ENCODE data around the gene SEC23IP. TPM values are rescaled to one million over a fixed set of nuclear protein-coding genes. Genes with fewer than 3 reads are reported as not detected.
"Not testable (repeated sequence)": the region's sequence is repeated elsewhere in the genome, so short reads cannot be mapped to it uniquely, and the experiment has no call there.

Gene SEC23IP
- total RNA-seq, result 22.3 TPM
- long read RNA-seq, full-length matches to known transcripts, result 5 of 22 reads
- long read RNA-seq, partial matches to known transcripts, result 9 of 22 reads
- long read RNA-seq, other reads (novel, unspliced or antisense), result 8 of 22 reads

- DNase-seq, result peak; percentile 97
- peak; percentile 99 for ATAC-seq
- intact Hi-C loops (cut with micrococcal nuclease), result no loop called here
These were observed at the start of gene SEC23IP for GRCh38 chr10:119892188-119893065. Gene SEC23IP, plus strand, starts transcription at chr10:119892730. Its CDS starts 53 bp downstream, at chr10:119892783.

- no peak for DNase-seq
These were observed 46.9 kb upstream of the SEC23IP start for GRCh38 chr10:119845656-119846055.

GRCh38 chr10:119849031-119849789 is 43.3 kb upstream of the SEC23IP start:
- no peak for ATAC-seq
- no peak for DNase-seq
- intact Hi-C loops (cut with micrococcal nuclease), result no loop called here

More at GRCh38 chr10:119845656-119846055, 46.9 kb upstream of the SEC23IP start:
- intact Hi-C loops (cut with micrococcal nuclease), result no loop called here
- ATAC-seq, result no peak

GRCh38 chr10:119849944-119850343 is 42.6 kb upstream of the SEC23IP start:
- no peak for ATAC-seq
- intact Hi-C loops (cut with micrococcal nuclease), result loop anchor here (10.0 kb wide), 2 partner anchors 95 to 245 kb away; no protein-coding TSS in a partner anchor
- DNase-seq, result no peak

- DNase-seq, result no peak
- intact Hi-C loops (cut with micrococcal nuclease), result loop anchor here (10.0 kb wide), 2 partner anchors 97 to 247 kb away; no protein-coding TSS in a partner anchor
- no peak for ATAC-seq
These were observed 40.3 kb upstream of the SEC23IP start for GRCh38 chr10:119852277-119852676.

- ATAC-seq, result no peak
- no peak for DNase-seq
- intact Hi-C loops (cut with micrococcal nuclease), result loop anchor here (10.0 kb wide), 2 partner anchors 98 to 248 kb away; no protein-coding TSS in a partner anchor
These were observed 39.7 kb upstream of the SEC23IP start for GRCh38 chr10:119852822-119853221.

GRCh38 chr10:119853574-119853973 is 39.0 kb upstream of the SEC23IP start:
- DNase-seq (no peak), ATAC-seq (no peak)
- intact Hi-C loops (cut with micrococcal nuclease), result loop anchor here (10.0 kb wide), 2 partner anchors 99 to 249 kb away; no protein-coding TSS in a partner anchor

GRCh38 chr10:119858063-119858462 is 34.5 kb upstream of the SEC23IP start:
- intact Hi-C loops (cut with micrococcal nuclease), result loop anchor here (10.0 kb wide), 2 partner anchors 103 to 253 kb away; no protein-coding TSS in a partner anchor
- no peak for DNase-seq
- ATAC-seq, result no peak

GRCh38 chr10:119859420-119860258 is 32.9 kb upstream of the SEC23IP start:
- no peak for DNase-seq
- ATAC-seq, result no peak
- intact Hi-C loops (cut with micrococcal nuclease), result loop anchor here (10.0 kb wide), 2 partner anchors 105 to 255 kb away; no protein-coding TSS in a partner anchor

- no peak for ATAC-seq
- DNase-seq, result no peak
- intact Hi-C loops (cut with micrococcal nuclease), result no loop called here
These were observed 31.5 kb upstream of the SEC23IP start for GRCh38 chr10:119860866-119861607.

GRCh38 chr10:119862524-119862923 is 30.0 kb upstream of the SEC23IP start:
- intact Hi-C loops (cut with micrococcal nuclease), result no loop called here
- DNase-seq (no peak), ATAC-seq (no peak)

- DNase-seq (no peak), ATAC-seq (no peak)
- intact Hi-C loops (cut with micrococcal nuclease), result no loop called here
These were observed 28.5 kb upstream of the SEC23IP start for GRCh38 chr10:119863951-119864565.

GRCh38 chr10:119865699-119866240 is 26.8 kb upstream of the SEC23IP start:
- DNase-seq, result no peak
- ATAC-seq, result no peak
- intact Hi-C loops (cut with micrococcal nuclease), result no loop called here

- ATAC-seq, result no peak
- intact Hi-C loops (cut with micrococcal nuclease), result no loop called here
- no peak for DNase-seq
These were observed 25.2 kb upstream of the SEC23IP start for GRCh38 chr10:119867317-119867716.

- not testable (repeated sequence) for DNase-seq
These were observed 23.1 kb upstream of the SEC23IP start for GRCh38 chr10:119869398-119869797.

GRCh38 chr10:119871881-119872609 is 20.5 kb upstream of the SEC23IP start:
- peak; percentile 11 for ATAC-seq
- intact Hi-C loops (cut with micrococcal nuclease), result no loop called here
- DNase-seq, result peak; percentile 64

More at GRCh38 chr10:119869398-119869797, 23.1 kb upstream of the SEC23IP start:
- intact Hi-C loops (cut with micrococcal nuclease); ATAC-seq: not testable (repeated sequence)

GRCh38 chr10:119872610-119872859 is 20.0 kb upstream of the SEC23IP start, which contains the start of gene MCMBP:
Gene MCMBP, minus strand, starts transcription at chr10:119872843. Its CDS starts 259 bp downstream, at chr10:119872584.
- no peak for DNase-seq
- ATAC-seq, result no peak
- intact Hi-C loops (cut with micrococcal nuclease), result no loop called here

Measured in left ventricle myocardium superior (tissue), 1 donor.